ENCODE results near the gene TIAM2.

- TF ChIP-seq CTCF (IDR thresholded peaks at IDR 0.05; ENCODE audit: borderline replicate concordance, extremely low read depth, low read length, poor library complexity, severe bottlenecking) (no peak), EZH2 (IDR thresholded peaks at IDR 0.05; ENCODE audit: borderline replicate concordance, low read depth, low read length, severe bottlenecking) (no peak)
Measured at GRCh38 chr6:155201461-155202226, 206.5 kb downstream of the TIAM2 start.

Data from DND-41 (cell line).